IMR-90 (cell line): Measurements from ENCODE around the gene CCDC142. TPM values are rescaled to one million over a fixed set of nuclear protein-coding genes. Genes with fewer than 3 reads are reported as not detected.

Source experiments
- ATAC-seq: fragments of 200-7000 bp; cut with Tn5 transposase; 2 replicates; pipeline ENCODE4 v1.9.1; 2020; ENCODE audit warnings: low read depth, mild to moderate bottlenecking, moderate library complexity
- BruUV-seq: library from RNA; stranded (reverse); fragments of 400-500 nt; replicated peaks from 2 replicates; lab custom pipeline; 2021; lab: Mats Ljungman, UMichigan
- CTCF ChIA-PET: fragments of 300-600 bp; formaldehyde crosslinking; extraction: SDS; loops from one replicate; lab custom pipeline; 2021; ENCODE audit warnings: antibody characterized with exemption; lab: Yijun Ruan, JAX
- POLR2A ChIA-PET: fragments of 300-600 bp; sonication (Branson Sonifier 250); formaldehyde crosslinking; loops from one replicate; lab custom pipeline; 2022; ENCODE audit warnings: antibody characterized with exemption; ENCODE audit not compliant: unreplicated experiment; lab: Charles Lee
- DNase-seq: peaks from one replicate; pipeline ENCODE4 v3.0.0; 2013
- H2AFZ ChIP-seq: replicated peaks from 2 replicates; pipeline ENCODE3; 2013; ENCODE audit warnings: low read length, mild to moderate bottlenecking; ENCODE audit not compliant: poor library complexity
- H2AK5ac ChIP-seq: 2 replicates; pipeline ENCODE4 v1.6.1; 2013; ENCODE audit warnings: low read depth, low read length, inconsistent platforms
- H2AK9ac ChIP-seq: replicated peaks from 2 replicates; pipeline ENCODE3; 2013; ENCODE audit warnings: mild to moderate bottlenecking, low read depth, low read length, moderate library complexity; ENCODE audit not compliant: poor library complexity
- H2BK120ac ChIP-seq: 2 replicates; pipeline ENCODE4 v1.6.1; 2013; ENCODE audit warnings: low read depth, low read length, inconsistent platforms
- H2BK15ac ChIP-seq: 3 replicates; pipeline ENCODE4 v1.6.1; 2013; ENCODE audit warnings: low read depth, low read length, inconsistent platforms
- H2BK20ac ChIP-seq: 2 replicates; pipeline ENCODE4 v1.6.1; 2013; ENCODE audit warnings: low read depth, mild to moderate bottlenecking, inconsistent platforms, low read length, moderate library complexity
- H2BK5ac ChIP-seq: 2 replicates; pipeline ENCODE4 v1.6.1; 2013; ENCODE audit warnings: mild to moderate bottlenecking, low read depth, low read length, inconsistent platforms; ENCODE audit not compliant: poor library complexity, severe bottlenecking
- H3K14ac ChIP-seq: replicated peaks from 2 replicates; pipeline ENCODE4 v1.6.1; 2013; ENCODE audit warnings: low read depth, low read length, inconsistent platforms
- H3K18ac ChIP-seq: 2 replicates; pipeline ENCODE4 v1.6.1; 2013; ENCODE audit warnings: low read depth, low read length, control low read depth
- H3K23ac ChIP-seq: 2 replicates; pipeline ENCODE4 v1.6.1; 2013; ENCODE audit warnings: low read depth, low read length, inconsistent platforms
- H3K27ac ChIP-seq: 2 replicates; pipeline ENCODE4 v1.5.1; 2013; ENCODE audit warnings: mild to moderate bottlenecking, control low read depth, low read length; ENCODE audit not compliant: insufficient read depth
- H3K27me3 ChIP-seq: 2 replicates; pipeline ENCODE4 v1.6.1; 2013; ENCODE audit warnings: low read length; ENCODE audit not compliant: control insufficient read depth, insufficient read depth
- H3K36me3 ChIP-seq: 2 replicates; pipeline ENCODE4 v1.6.1; 2013; ENCODE audit warnings: low read length, mixed read lengths; ENCODE audit not compliant: control insufficient read depth, insufficient read depth
- H3K4ac ChIP-seq: 2 replicates; pipeline ENCODE4 v1.6.1; 2013; ENCODE audit warnings: low read depth, low read length, inconsistent platforms
- H3K4me1 ChIP-seq: 2 replicates; pipeline ENCODE4 v1.6.1; 2013; ENCODE audit warnings: low read length, mixed read lengths; ENCODE audit not compliant: control insufficient read depth, insufficient read depth
- H3K4me2 ChIP-seq: 2 replicates; pipeline ENCODE4 v1.6.1; 2013; ENCODE audit warnings: low read depth, mild to moderate bottlenecking, control low read depth, low read length, moderate library complexity
- H3K4me3 ChIP-seq: 2 replicates; pipeline ENCODE4 v1.5.1; 2013; ENCODE audit warnings: low read depth, mild to moderate bottlenecking, control low read depth, low read length, moderate library complexity; ENCODE audit not compliant: insufficient read depth
- H3K56ac ChIP-seq: 2 replicates; pipeline ENCODE4 v1.6.1; 2013; ENCODE audit warnings: low read length, inconsistent platforms; ENCODE audit not compliant: insufficient read depth; ENCODE audit errors: extremely low read depth
- H3K79me1 ChIP-seq, 2 experiments: 2 replicates each; pipeline ENCODE4 v1.6.1; 2013; ENCODE audit warnings: low read length in 2 of 2, inconsistent platforms in 1 of 2, low read depth in 1 of 2
- H3K9ac ChIP-seq: 2 replicates; pipeline ENCODE4 v1.6.1; 2013; ENCODE audit warnings: low read depth, low read length, control low read depth
- H3K9me1 ChIP-seq: 2 replicates; pipeline ENCODE4 v1.6.1; 2013; ENCODE audit warnings: low read length, inconsistent platforms; ENCODE audit not compliant: insufficient read depth
- H3K9me3 ChIP-seq: 2 replicates; pipeline ENCODE4 v1.6.1; 2013; ENCODE audit warnings: low read length; ENCODE audit not compliant: control insufficient read depth, insufficient read depth
- H4K20me1 ChIP-seq: 2 replicates; pipeline ENCODE4 v1.6.1; 2013; ENCODE audit warnings: low read length, inconsistent platforms; ENCODE audit not compliant: insufficient read depth
- H4K5ac ChIP-seq: 2 replicates; pipeline ENCODE4 v1.6.1; 2013; ENCODE audit warnings: mild to moderate bottlenecking, low read depth, low read length, control low read depth
- H4K8ac ChIP-seq, 2 experiments: 2 replicates each; pipeline ENCODE4 v1.6.1; 2013; ENCODE audit warnings: low read depth in 2 of 2, low read length in 2 of 2, control low read depth in 1 of 2, inconsistent platforms in 1 of 2
- H4K91ac ChIP-seq: 2 replicates; pipeline ENCODE4 v1.6.1; 2013; ENCODE audit warnings: low read depth, low read length, inconsistent platforms; ENCODE audit not compliant: insufficient read depth
- BHLHE40 ChIP-seq: fragments of 150-350 bp; IDR thresholded peaks from 2 replicates; pipeline ENCODE4 v1.6.1; 2016; ENCODE audit warnings: mild to moderate bottlenecking, low read depth, low read length
- CEBPB ChIP-seq: IDR thresholded peaks from 2 replicates; pipeline ENCODE4 v1.6.1; 2012; ENCODE audit warnings: low read depth, low read length, improper control_type of control experiment
- CHD1 ChIP-seq: IDR thresholded peaks from 2 replicates; pipeline ENCODE4 v1.6.1; 2012; ENCODE audit warnings: low read depth, low read length, improper control_type of control experiment
- FOS ChIP-seq: fragments of 150-350 bp; IDR thresholded peaks from 2 replicates; pipeline ENCODE4 v1.6.1; 2016; ENCODE audit warnings: low read depth, low read length
- MAZ ChIP-seq: IDR thresholded peaks from 2 replicates; pipeline ENCODE4 v1.6.1; 2012; ENCODE audit warnings: low read depth, mild to moderate bottlenecking, low read length, improper control_type of control experiment, moderate library complexity, borderline replicate concordance
- MXI1 ChIP-seq: IDR thresholded peaks from 2 replicates; pipeline ENCODE4 v1.6.1; 2012; ENCODE audit warnings: low read depth, mild to moderate bottlenecking, low read length, moderate library complexity, borderline replicate concordance
- NFE2L2 ChIP-seq: fragments of 150-350 bp; IDR thresholded peaks from 2 replicates; pipeline ENCODE4 v1.6.1; 2016; ENCODE audit warnings: low read depth, mild to moderate bottlenecking, low read length
- POLR2A ChIP-seq: IDR thresholded peaks from 2 replicates; pipeline ENCODE4 v1.6.1; 2012; ENCODE audit warnings: mild to moderate bottlenecking, low read depth, low read length
- RAD21 ChIP-seq: IDR thresholded peaks from 2 replicates; pipeline ENCODE4 v1.6.1; 2012; ENCODE audit warnings: low read length, improper control_type of control experiment
- RCOR1 ChIP-seq: IDR thresholded peaks from 2 replicates; pipeline ENCODE4 v1.6.1; 2012; ENCODE audit warnings: mild to moderate bottlenecking, low read length, improper control_type of control experiment; ENCODE audit not compliant: insufficient replicate concordance
- RFX5 ChIP-seq: IDR thresholded peaks from 2 replicates; pipeline ENCODE4 v1.8.0; 2012; ENCODE audit warnings: low read depth, mild to moderate bottlenecking, low read length, moderate library complexity
- SMC3 ChIP-seq: fragments of 150-350 bp; IDR thresholded peaks from 2 replicates; pipeline ENCODE4 v1.6.1; 2016; ENCODE audit warnings: low read depth, mild to moderate bottlenecking, antibody characterized with exemption, low read length, moderate library complexity
- WGBS, 2 experiments: methylation state at CpG; one replicate each; pipeline versions ENCODE4 v1.1.5 to v1.1.7; 2013; ENCODE audit warnings: missing lambda C conversion rate in 2 of 2; ENCODE audit not compliant: insufficient read length in 1 of 2; ENCODE audit errors: extremely low coverage in 2 of 2; 5-methylcytosine and 5-hydroxymethylcytosine counted together
- dilution Hi-C: fragments of 300-500 bp; cut with HindIII; formaldehyde crosslinking; loops from one replicate; pipeline ENCODE4 v1.14.3; 2018; ENCODE audit warnings: low sequenced_read_pairs; ENCODE audit not compliant: unreplicated experiment
- in situ Hi-C: fragments of 300-500 bp; cut with MboI; formaldehyde crosslinking; loops from 3 replicates; pipeline ENCODE4 v1.14.3; 2019; ENCODE audit warnings: low sequenced_read_pairs, inconsistent platforms, mixed read lengths
- intact Hi-C: fragments of 100-400 bp; cut with micrococcal nuclease; formaldehyde crosslinking; loops from 2 replicates; pipeline ENCODE4 v1.10.0; 2022
- polyA plus RNA-seq, 3 experiments: library from polyadenylated mRNA; depleted of rRNA; stranded (reverse); fragments of >200 nt; gene quantifications; 2 replicates each; pipeline ENCODE4 v1.2.3, GENCODE V29; 2012; ENCODE audit warnings: low replicate concordance in 1 of 3
- total RNA-seq: library from RNA; depleted of rRNA; stranded (reverse); fragments of >200 nt; gene quantifications from 2 replicates; pipeline ENCODE4 v1.2.3, GENCODE V29; 2012
- TF ChIP-seq, protein P1 (sequence below): fragments of 150-350 bp; IDR thresholded peaks from 2 replicates; pipeline ENCODE4 v1.6.1; 2017; ENCODE audit warnings: mild to moderate bottlenecking, antibody characterized with exemption, low read length, low read depth
- TF ChIP-seq, protein P2 (sequence below): conservative IDR thresholded peaks from 2 replicates; pipeline ENCODE4 v1.5.1; 2012; ENCODE audit warnings: mild to moderate bottlenecking, low read depth, low read length, improper control_type of control experiment
- TF ChIP-seq, protein P3 (sequence below): fragments of 150-350 bp; IDR thresholded peaks from 2 replicates; pipeline ENCODE4 v1.6.1; 2016; ENCODE audit warnings: low read depth, mild to moderate bottlenecking, low read length, moderate library complexity, borderline replicate concordance

Gene CCDC142
- total and polyA plus RNA-seq, 2 of the 4 experiments (the other 2 are of a cell fraction), result 8.4 to 14.0 TPM

DNA sequence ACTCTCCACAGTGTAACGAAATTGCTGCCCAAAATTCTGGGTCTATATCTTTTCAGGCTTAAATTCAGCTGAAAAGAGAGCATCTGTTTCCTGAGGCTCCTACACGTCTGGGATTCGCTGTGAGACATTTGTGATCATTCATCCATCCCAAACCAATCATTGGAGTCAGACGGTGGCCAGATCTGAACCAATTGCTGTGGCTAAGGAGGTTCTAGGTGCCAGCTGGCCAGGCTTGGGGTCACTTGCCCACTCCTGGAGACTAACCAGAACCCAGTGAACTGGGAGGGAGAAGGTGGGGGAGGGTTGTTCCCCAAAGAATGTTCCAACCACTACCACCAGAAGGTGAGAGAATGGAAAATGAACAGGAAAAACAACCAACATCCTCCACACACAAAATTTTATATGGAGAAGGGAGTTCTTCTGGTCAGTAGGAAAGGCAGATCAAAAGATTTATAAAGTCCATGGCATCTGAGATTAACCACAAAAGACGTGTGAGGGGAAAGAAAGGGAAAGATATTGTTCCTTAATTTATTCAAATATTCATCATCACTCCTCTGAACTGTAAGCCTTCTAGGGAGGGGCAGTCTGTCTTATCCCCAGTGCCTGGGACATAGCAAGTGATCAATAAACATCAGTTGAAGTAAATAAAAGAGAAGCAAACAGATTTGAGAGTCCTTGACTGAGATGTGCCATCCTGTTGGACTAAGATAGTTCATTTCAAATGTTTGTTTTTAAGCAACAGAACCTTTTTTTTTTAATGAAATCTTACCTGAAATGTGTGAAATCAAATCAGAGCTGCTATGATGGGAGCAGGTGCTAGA, 38.1 kb downstream of the CCDC142 start:
- H3K14ac ChIP-seq, result no peak overlapping the region
- H4K20me1 ChIP-seq, result no peaks in the 10 kb centered on the region
- BruUV-seq, result no TSS peak
- ATAC-seq (no peak), DNase-seq (no peak)
- POLR2A ChIA-PET, result no interaction called here
- no peak overlapping the region for H3K56ac ChIP-seq
- CTCF ChIA-PET, result no interaction called here
- no peaks in the 10 kb centered on the region for H3K9me3 ChIP-seq
- intact Hi-C loops, result no loop called here
- peaks cover 0 to 5% of the 10 kb centered on the region in 2 experiments; a peak in 2 of 4 replicates for H3K79me1 ChIP-seq
- H3K4me1 ChIP-seq, result peaks cover 4% of the 10 kb centered on the region
- H4K8ac ChIP-seq, result no peak overlapping the region
- H2AFZ ChIP-seq, result no peak overlapping the region
- no peak overlapping the region for H3K27ac ChIP-seq
- H3K4me2 ChIP-seq, result no peak overlapping the region
- peaks cover 3% of the 10 kb centered on the region; the same call in 1 of the 2 replicates for H3K9me1 ChIP-seq
- no peak overlapping the region for H3K9ac ChIP-seq
- in situ Hi-C loops, result no loop called here
- H4K5ac ChIP-seq, result no peak overlapping the region
- H2BK120ac ChIP-seq, result no peak overlapping the region
- H4K91ac ChIP-seq, result no peak overlapping the region
- H3K4me3 ChIP-seq, result no peak overlapping the region
- no peak overlapping the region for H2BK20ac ChIP-seq
- H3K23ac ChIP-seq, result no peak overlapping the region
- 0% methylated on average over 1 of the region's 5 CpGs; no CpG with 5 or more reads in 1 of the 2 experiments for WGBS, 2 experiments
- no peak overlapping the region for H2AK9ac ChIP-seq
- H3K18ac ChIP-seq, result no peak overlapping the region
- peaks cover 5% of the 10 kb centered on the region; the same call in 1 of the 2 replicates for H3K27me3 ChIP-seq
- H2AK5ac ChIP-seq, result no peak overlapping the region
- H3K36me3 ChIP-seq, result no peaks in the 10 kb centered on the region
- H2BK5ac ChIP-seq, result no peak overlapping the region
- dilution Hi-C loops, result no loop called here
- H2BK15ac ChIP-seq, result no peak overlapping the region
- H3K4ac ChIP-seq, result no peak overlapping the region
- no peak for TF ChIP-seq NFE2L2
- TF ChIP-seq, protein P1, sequence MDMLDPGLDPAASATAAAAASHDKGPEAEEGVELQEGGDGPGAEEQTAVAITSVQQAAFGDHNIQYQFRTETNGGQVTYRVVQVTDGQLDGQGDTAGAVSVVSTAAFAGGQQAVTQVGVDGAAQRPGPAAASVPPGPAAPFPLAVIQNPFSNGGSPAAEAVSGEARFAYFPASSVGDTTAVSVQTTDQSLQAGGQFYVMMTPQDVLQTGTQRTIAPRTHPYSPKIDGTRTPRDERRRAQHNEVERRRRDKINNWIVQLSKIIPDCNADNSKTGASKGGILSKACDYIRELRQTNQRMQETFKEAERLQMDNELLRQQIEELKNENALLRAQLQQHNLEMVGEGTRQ, result no peak
- no peak for TF ChIP-seq FOS
- TF ChIP-seq MAZ, result no peak
- TF ChIP-seq, protein P2, sequence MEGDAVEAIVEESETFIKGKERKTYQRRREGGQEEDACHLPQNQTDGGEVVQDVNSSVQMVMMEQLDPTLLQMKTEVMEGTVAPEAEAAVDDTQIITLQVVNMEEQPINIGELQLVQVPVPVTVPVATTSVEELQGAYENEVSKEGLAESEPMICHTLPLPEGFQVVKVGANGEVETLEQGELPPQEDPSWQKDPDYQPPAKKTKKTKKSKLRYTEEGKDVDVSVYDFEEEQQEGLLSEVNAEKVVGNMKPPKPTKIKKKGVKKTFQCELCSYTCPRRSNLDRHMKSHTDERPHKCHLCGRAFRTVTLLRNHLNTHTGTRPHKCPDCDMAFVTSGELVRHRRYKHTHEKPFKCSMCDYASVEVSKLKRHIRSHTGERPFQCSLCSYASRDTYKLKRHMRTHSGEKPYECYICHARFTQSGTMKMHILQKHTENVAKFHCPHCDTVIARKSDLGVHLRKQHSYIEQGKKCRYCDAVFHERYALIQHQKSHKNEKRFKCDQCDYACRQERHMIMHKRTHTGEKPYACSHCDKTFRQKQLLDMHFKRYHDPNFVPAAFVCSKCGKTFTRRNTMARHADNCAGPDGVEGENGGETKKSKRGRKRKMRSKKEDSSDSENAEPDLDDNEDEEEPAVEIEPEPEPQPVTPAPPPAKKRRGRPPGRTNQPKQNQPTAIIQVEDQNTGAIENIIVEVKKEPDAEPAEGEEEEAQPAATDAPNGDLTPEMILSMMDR, result no peak
- no peak for TF ChIP-seq RAD21
- TF ChIP-seq BHLHE40, result no peak
- no peak for TF ChIP-seq POLR2A
- no peak for TF ChIP-seq SMC3
- TF ChIP-seq, protein P3, sequence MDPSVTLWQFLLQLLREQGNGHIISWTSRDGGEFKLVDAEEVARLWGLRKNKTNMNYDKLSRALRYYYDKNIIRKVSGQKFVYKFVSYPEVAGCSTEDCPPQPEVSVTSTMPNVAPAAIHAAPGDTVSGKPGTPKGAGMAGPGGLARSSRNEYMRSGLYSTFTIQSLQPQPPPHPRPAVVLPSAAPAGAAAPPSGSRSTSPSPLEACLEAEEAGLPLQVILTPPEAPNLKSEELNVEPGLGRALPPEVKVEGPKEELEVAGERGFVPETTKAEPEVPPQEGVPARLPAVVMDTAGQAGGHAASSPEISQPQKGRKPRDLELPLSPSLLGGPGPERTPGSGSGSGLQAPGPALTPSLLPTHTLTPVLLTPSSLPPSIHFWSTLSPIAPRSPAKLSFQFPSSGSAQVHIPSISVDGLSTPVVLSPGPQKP, result no peak
- TF ChIP-seq RFX5, result no peak
- TF ChIP-seq MXI1, result no peak
- TF ChIP-seq CHD1, result no peak
- no peak for TF ChIP-seq CEBPB
- no peak for TF ChIP-seq RCOR1
